Fibroblast of pulmonary artery (primary cell): ENCODE measurements around the gene FGF2.
"Not testable (repeated sequence)": the region's sequence is repeated elsewhere in the genome, so short reads cannot be mapped to it uniquely, and the experiment has no call there.

Source experiments
- DNase-seq: peaks from one replicate; pipeline ENCODE4 v3.0.0-alpha.2; 2010; ENCODE audit warnings: low read depth
- H3K4me3 ChIP-seq: replicated peaks from 2 replicates; pipeline ENCODE4 v1.5.1; 2011; ENCODE audit warnings: low read depth, mild to moderate bottlenecking, control low read depth, low read length, moderate library complexity
- TF ChIP-seq, protein P1 (sequence below): IDR thresholded peaks from 2 replicates; pipeline ENCODE4 v1.5.1; 2011; ENCODE audit warnings: mild to moderate bottlenecking, control low read depth, low read length, inconsistent platforms; ENCODE audit errors: missing control alignments

The FGF2 gene

DNA sequence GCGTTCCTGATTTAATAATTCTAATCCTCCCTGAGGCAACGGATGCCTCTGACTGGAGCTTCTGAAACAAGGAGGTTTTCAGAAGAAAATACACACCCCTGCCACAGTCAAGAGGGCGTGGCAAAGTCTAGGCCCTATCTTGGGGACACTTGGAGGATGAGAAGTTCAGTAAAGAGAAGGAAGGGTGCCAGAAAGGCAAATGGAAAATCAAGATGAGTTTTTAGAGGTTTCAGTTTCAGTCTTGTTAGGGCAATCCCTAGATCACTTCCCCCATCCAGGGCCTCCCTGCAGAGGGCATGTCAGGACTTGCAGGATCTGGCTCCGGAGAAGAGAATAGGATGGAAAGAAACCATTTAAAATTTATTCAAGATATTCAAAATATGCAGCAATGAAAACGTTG lies 28.5 kb upstream of the FGF2 start:
- H3K4me3 ChIP-seq: no peak overlapping the region
- peak; percentile 94 for DNase-seq
- TF ChIP-seq, protein P1, sequence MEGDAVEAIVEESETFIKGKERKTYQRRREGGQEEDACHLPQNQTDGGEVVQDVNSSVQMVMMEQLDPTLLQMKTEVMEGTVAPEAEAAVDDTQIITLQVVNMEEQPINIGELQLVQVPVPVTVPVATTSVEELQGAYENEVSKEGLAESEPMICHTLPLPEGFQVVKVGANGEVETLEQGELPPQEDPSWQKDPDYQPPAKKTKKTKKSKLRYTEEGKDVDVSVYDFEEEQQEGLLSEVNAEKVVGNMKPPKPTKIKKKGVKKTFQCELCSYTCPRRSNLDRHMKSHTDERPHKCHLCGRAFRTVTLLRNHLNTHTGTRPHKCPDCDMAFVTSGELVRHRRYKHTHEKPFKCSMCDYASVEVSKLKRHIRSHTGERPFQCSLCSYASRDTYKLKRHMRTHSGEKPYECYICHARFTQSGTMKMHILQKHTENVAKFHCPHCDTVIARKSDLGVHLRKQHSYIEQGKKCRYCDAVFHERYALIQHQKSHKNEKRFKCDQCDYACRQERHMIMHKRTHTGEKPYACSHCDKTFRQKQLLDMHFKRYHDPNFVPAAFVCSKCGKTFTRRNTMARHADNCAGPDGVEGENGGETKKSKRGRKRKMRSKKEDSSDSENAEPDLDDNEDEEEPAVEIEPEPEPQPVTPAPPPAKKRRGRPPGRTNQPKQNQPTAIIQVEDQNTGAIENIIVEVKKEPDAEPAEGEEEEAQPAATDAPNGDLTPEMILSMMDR: peak; percentile 13

DNA sequence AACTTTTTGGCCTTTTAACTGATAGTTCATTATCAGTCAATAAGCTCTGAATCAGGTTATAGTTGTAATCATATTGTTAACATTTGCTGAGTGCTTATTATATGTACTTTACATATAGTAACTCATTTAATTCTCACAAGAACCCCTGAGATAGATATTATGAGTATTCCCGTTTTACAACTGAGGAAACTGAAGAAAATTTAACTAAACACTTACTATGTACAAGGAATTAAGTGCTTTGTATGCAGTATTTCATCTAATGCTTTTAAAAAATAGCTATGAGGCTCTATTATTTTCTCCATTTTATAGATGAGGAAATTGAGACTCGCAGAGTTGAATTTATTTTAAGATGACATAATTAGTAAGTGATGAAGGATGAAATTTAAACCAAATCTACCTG lies 27.7 kb upstream of the FGF2 start:
- no peak overlapping the region for H3K4me3 ChIP-seq
- TF ChIP-seq, protein P1: no peak
- DNase-seq: no peak

DNA sequence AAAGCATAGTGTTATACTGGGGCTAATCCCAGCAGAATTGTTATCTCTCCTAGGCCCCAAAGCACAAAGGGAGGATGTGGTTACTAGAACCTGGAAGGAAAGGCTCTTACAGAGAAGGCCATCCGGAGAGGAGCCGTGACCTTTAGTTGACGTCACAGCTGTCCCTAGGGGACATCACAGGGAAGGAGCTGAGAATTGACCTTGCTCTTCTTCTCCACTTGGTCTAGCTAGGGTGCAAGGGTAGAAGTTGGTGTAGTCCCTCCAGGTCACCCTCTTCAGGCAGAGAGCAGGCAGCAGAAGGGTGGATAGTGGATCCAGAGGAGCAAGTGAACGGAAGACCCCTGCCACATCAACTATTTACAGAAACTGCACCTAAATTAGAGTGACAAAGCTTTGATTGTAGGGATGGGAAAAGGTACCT lies 22.8 kb upstream of the FGF2 start:
- peak; percentile 86 for DNase-seq
- H3K4me3 ChIP-seq: no peak overlapping the region
- TF ChIP-seq, protein P1: no peak

DNA sequence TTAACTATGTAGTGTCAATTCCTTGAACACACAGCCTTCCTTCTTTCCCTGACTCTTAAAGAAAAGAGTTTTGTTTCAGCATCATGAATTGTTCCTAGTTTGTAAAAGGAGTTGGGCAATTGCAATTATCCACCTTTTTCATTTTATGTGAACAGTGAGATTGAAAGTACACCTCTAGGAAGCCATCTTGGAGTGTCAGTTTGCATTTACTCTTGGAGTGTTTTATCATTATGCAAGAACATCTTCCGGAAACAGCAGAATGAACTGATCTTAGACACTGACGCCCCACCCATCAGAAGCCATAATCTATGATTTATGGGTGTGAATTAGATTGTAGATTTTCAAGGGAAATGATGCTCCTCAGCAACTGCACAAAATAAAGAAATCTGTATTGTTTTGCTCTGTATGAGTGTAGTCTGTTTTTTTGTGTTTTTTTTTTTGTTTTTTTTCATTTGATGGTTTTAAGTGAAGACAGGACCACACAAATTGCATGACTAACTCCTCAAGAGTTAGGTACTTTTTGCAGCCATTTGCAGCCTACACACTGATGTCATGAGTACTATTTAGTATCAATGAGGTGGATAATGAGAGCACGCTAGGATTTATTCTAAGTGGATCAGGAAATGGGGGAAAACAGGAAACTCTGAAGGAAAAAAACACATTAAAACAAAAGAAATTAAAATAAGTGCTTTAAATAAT lies 19.5 kb upstream of the FGF2 start:
- DNase-seq: peak; percentile 34
- H3K4me3 ChIP-seq: no peak overlapping the region
- TF ChIP-seq, protein P1: no peak

DNA sequence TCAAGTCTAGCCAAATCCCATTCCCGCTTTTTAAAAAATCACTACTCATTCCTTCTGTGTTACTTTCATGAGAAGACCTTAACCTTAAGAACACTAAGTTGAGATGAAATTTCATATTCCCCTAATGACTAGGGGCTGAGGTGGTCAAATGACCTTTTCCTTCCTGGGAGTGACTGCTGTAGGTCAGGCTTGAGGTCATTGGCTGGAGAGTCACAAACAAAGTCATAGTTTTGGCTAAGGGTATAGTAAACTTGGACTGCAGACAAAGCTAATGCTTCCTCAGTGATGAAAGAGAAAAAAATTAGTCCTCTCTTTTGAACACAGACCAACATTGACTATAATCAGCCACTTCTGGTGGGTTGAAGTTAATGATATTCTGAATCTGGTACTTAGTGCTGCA lies 16.0 kb upstream of the FGF2 start:
- TF ChIP-seq, protein P1: no peak
- DNase-seq: no peak
- H3K4me3 ChIP-seq: no peak overlapping the region

DNA sequence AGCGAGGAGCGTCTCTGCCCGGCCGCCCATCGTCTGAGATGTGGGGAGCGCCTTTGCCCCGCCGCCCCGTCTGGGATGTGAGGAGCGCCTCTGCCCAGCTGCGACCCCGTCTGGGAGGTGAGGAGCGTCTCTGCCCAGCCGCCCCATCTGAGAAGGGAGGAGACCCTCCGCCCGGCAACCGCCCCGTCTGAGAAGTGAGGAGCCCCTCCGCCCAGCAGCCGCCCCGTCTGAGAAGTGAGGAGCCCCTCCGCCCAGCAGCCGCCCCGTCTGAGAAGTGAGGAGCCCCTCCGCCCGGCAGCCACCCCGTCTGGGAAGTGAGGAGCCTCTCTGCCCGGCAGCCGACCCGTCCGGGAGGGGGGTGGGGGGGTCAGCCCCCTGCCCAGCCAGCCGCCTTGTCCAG lies 14.8 kb upstream of the FGF2 start:
- not testable (repeated sequence) for H3K4me3 ChIP-seq, DNase-seq

DNA sequence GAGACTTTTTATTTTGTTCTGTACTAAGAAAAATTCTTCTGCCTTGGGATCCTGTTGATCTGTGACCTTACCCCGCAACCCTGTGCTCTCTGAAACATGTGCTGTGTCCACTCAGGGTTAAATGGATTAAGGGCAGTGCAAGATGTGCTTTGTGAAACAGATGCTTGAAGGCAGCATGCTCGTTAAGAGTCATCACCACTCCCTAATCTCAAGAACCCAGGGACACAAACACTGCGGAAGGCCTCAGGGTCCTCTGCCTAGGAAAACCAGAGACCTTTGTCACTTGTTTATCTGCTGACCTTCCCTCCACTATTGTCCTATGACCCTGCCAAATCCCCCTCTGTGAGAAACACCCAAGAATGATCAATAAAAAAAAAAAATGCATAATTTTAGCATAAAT lies 13.8 kb upstream of the FGF2 start:
- not testable (repeated sequence) for DNase-seq, H3K4me3 ChIP-seq

DNA sequence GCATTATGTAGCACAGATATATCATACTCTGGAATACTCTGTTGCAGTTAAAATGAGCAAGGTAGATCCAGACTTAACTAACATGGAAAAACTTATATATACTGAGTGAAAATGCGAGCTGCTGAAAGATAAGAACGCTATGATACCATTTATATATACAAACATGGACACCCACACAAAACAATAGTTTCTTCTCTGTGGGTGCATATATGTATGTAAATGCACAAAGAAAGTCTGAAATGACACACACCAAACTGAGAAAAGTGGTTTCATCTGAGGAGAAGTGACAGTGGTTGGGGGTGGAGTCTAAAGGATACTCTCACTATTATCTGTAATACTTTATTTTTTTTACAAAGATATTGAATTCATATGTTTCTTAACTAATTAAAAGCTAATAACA lies 12.2 kb upstream of the FGF2 start:
- TF ChIP-seq, protein P1: no peak
- H3K4me3 ChIP-seq: no peak overlapping the region

More for the DNA sequence above, 12.2 kb upstream of the FGF2 start:
- DNase-seq: no peak
